ENCODE measurements around the gene SPTBN5.

Gene SPTBN5

GRCh38 chr15:41824062-41824745, 69.6 kb downstream of the SPTBN5 start:
- no peak overlapping the region for H3K4me3 ChIP-seq (replicated peaks; ENCODE audit: low read depth, low read length)
- no peak for TF ChIP-seq CTCF (IDR thresholded peaks at IDR 0.05; ENCODE audit: low read depth, low read length, missing control alignments)
- no peak for DNase-seq (ENCODE audit: extremely low read depth, low read depth)

GRCh38 chr15:41823502-41823901, 70.4 kb downstream of the SPTBN5 start:
- DNase-seq (ENCODE audit: extremely low read depth, low read depth): no peak
- no peak for TF ChIP-seq CTCF (IDR thresholded peaks at IDR 0.05; ENCODE audit: low read depth, low read length, missing control alignments)
- H3K4me3 ChIP-seq (replicated peaks; ENCODE audit: low read depth, low read length): no peak overlapping the region

GRCh38 chr15:41822957-41823356, 70.9 kb downstream of the SPTBN5 start:
- TF ChIP-seq CTCF (IDR thresholded peaks at IDR 0.05; ENCODE audit: low read depth, low read length, missing control alignments): no peak
- H3K4me3 ChIP-seq (replicated peaks; ENCODE audit: low read depth, low read length): no peak overlapping the region
- DNase-seq (ENCODE audit: extremely low read depth, low read depth): no peak

- DNase-seq (ENCODE audit: extremely low read depth, low read depth): no peak
- H3K4me3 ChIP-seq (replicated peaks; ENCODE audit: low read depth, low read length): no peak overlapping the region
- TF ChIP-seq CTCF (IDR thresholded peaks at IDR 0.05; ENCODE audit: low read depth, low read length, missing control alignments): no peak
Measured at GRCh38 chr15:41822471-41822870, 71.4 kb downstream of the SPTBN5 start.

GRCh38 chr15:41821831-41822230, 72.0 kb downstream of the SPTBN5 start:
- no peak for TF ChIP-seq CTCF (IDR thresholded peaks at IDR 0.05; ENCODE audit: low read depth, low read length, missing control alignments)
- H3K4me3 ChIP-seq (replicated peaks; ENCODE audit: low read depth, low read length): no peak overlapping the region
- DNase-seq (ENCODE audit: extremely low read depth, low read depth): no peak

- H3K4me3 ChIP-seq (replicated peaks; ENCODE audit: low read depth, low read length): no peak overlapping the region
- DNase-seq (ENCODE audit: extremely low read depth, low read depth): no peak
- TF ChIP-seq CTCF (IDR thresholded peaks at IDR 0.05; ENCODE audit: low read depth, low read length, missing control alignments): no peak
Measured at GRCh38 chr15:41820791-41821423, 72.9 kb downstream of the SPTBN5 start.
